ENCODE data around the gene DOCK11. TPM values are rescaled to one million over a fixed set of nuclear protein-coding genes. Genes with fewer than 3 reads are reported as not detected.
"Not testable (repeated sequence)": the region's sequence is repeated elsewhere in the genome, so short reads cannot be mapped to it uniquely, and the experiment has no call there.

The DOCK11 gene
- total RNA-seq, 1 donor from 2014 or later = 3.8 TPM

GRCh38 chrX:118484216-118484903 lies 11.3 kb upstream of the DOCK11 start:
- no peak for DNase-seq
- Histone ChIP-seq H3K27ac (replicated peaks) (no peak overlapping the region), H3K4me3 (no peak overlapping the region), H3K4me1 (no peaks in the 10 kb centered on the region), H3K27me3 (ENCODE audit: low read depth) (no peaks in the 10 kb centered on the region), H3K9me3 (replicated peaks) (no peaks in the 10 kb centered on the region), H3K36me3 (no peaks in the 10 kb centered on the region)
- TF ChIP-seq CTCF (IDR thresholded peaks at IDR 0.05; ENCODE audit: borderline replicate concordance) = no peak
- intact Hi-C loops (cut with micrococcal nuclease) = no loop called here

- H3K9me3 ChIP-seq (replicated peaks); DNase-seq; H3K27me3 ChIP-seq (ENCODE audit: low read depth); H3K36me3 ChIP-seq; H3K27ac ChIP-seq (replicated peaks); H3K4me3 ChIP-seq; H3K4me1 ChIP-seq; intact Hi-C loops (cut with micrococcal nuclease): not testable (repeated sequence)
Observed at GRCh38 chrX:118486693-118487092, 8.9 kb upstream of the DOCK11 start.

- peaks cover 9% of the 10 kb centered on the region for H3K4me1 ChIP-seq
- intact Hi-C loops (cut with micrococcal nuclease) = no loop called here
- H3K27me3 ChIP-seq (ENCODE audit: low read depth) = peaks cover 21% of the 10 kb centered on the region
- DNase-seq = no peak
- H3K27ac ChIP-seq (replicated peaks) = no peak overlapping the region
- H3K4me3 ChIP-seq = no peak overlapping the region
- no peaks in the 10 kb centered on the region for H3K36me3 ChIP-seq
- no peak for TF ChIP-seq CTCF (IDR thresholded peaks at IDR 0.05; ENCODE audit: borderline replicate concordance)
- no peaks in the 10 kb centered on the region for H3K9me3 ChIP-seq (replicated peaks)
Observed at GRCh38 chrX:118493016-118493415, 2.6 kb upstream of the DOCK11 start.

GRCh38 chrX:118493653-118494297 lies 1.8 kb upstream of the DOCK11 start:
- intact Hi-C loops (cut with micrococcal nuclease) = no loop called here
- Histone ChIP-seq H3K9me3 (replicated peaks) (no peaks in the 10 kb centered on the region), H3K4me3 (no peak overlapping the region), H3K36me3 (no peaks in the 10 kb centered on the region), H3K27ac (replicated peaks) (no peak overlapping the region), H3K27me3 (ENCODE audit: low read depth) (peaks cover 24% of the 10 kb centered on the region), H3K4me1 (peaks cover 9% of the 10 kb centered on the region)
- DNase-seq = no peak
- no peak for TF ChIP-seq CTCF (IDR thresholded peaks at IDR 0.05; ENCODE audit: borderline replicate concordance)

GRCh38 chrX:118495958-118496762 lies 545 bp downstream of the DOCK11 start:
- Histone ChIP-seq H3K4me3 (peak overlapping the region; percentile 73), H3K4me1 (peaks cover 9% of the 10 kb centered on the region), H3K36me3 (no peaks in the 10 kb centered on the region), H3K9me3 (replicated peaks) (no peaks in the 10 kb centered on the region), H3K27me3 (ENCODE audit: low read depth) (peaks cover 30% of the 10 kb centered on the region), H3K27ac (replicated peaks) (peak overlapping the region; percentile 77)
- TF ChIP-seq CTCF (IDR thresholded peaks at IDR 0.05; ENCODE audit: borderline replicate concordance) = no peak
- DNase-seq = peak; percentile 49
- intact Hi-C loops (cut with micrococcal nuclease) = no loop called here

All from left ventricle myocardium inferior (tissue), 1 donor.